Epithelial cell of esophagus (primary cell): Measurements from ENCODE around the gene PPM1M.
A peak's percentile ranks its signal among the peaks of the same experiment; 100 is the strongest.

ENCODE experiments used
- DNase-seq: peaks from one replicate; pipeline ENCODE4 v3.0.0; 2010; ENCODE audit warnings: low read depth
- H3K4me3 ChIP-seq: 2 replicates; pipeline ENCODE4 v1.5.1; 2011; ENCODE audit warnings: mild to moderate bottlenecking, low read length, control low read depth
- CTCF ChIP-seq: IDR thresholded peaks from 2 replicates; pipeline ENCODE4 v1.5.1; 2011; ENCODE audit warnings: low read depth, mild to moderate bottlenecking, low read length, control low read depth, inconsistent platforms; ENCODE audit not compliant: insufficient read depth; ENCODE audit errors: missing control alignments

The PPM1M gene

DNA sequence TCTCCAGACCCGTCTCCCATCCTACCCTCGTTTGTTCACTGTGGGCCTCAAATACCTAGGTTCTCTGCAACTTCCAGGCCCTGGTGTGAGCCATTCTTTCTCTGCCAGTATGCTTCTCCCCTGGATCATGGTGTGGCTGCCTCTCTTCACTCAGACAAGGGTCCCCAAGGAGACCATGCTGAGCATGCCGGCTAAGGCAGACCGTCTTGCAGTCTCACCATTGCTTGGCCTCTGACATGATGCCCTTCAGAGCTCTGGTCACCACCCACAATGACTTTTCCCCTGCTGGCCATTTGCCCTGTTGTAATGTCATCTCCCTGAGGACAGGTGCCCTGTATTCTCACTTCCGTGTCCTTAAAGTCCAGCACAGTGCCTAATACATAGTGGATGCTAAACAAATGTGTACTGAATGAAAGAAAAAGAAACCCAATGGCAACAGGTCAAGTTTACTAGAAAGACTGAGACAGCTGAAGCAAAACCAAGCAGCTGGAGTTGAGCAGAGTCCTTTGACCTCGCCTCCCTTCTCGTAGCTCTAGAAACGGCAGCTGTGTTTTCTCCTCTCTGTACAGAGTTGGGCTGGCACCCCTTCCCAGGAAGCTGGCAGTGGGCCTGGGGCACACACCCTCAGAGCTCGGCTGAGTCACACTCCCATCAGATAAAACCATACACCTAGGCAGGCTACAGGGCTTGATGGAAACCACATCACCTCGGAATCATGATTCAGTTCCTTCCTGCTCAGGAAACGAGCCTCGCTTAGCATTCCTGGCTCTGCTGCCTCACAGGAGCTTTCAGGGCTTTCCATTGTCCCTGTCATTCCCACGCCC lies 28.8 kb upstream of the PPM1M start:
- no peak overlapping the region for H3K4me3 ChIP-seq

GRCh38 chr3:52217409-52217805 lies 28.2 kb upstream of the PPM1M start:
- no peak overlapping the region for H3K4me3 ChIP-seq
- no peak for TF ChIP-seq CTCF
- no peak for DNase-seq

More for the DNA sequence above, 28.8 kb upstream of the PPM1M start:
- DNase-seq = peak; percentile 96
- no peak for TF ChIP-seq CTCF

GRCh38 chr3:52218026-52218425 lies 27.5 kb upstream of the PPM1M start:
- TF ChIP-seq CTCF = no peak
- no peak for DNase-seq
- no peak overlapping the region for H3K4me3 ChIP-seq

GRCh38 chr3:52218454-52218853 lies 27.1 kb upstream of the PPM1M start:
- H3K4me3 ChIP-seq = no peak overlapping the region
- no peak for TF ChIP-seq CTCF
- no peak for DNase-seq

- DNase-seq = peak; percentile 39
- no peak overlapping the region for H3K4me3 ChIP-seq
- TF ChIP-seq CTCF = no peak
Observed at GRCh38 chr3:52218937-52219650, 26.5 kb upstream of the PPM1M start.

- DNase-seq = peak; percentile 72
- H3K4me3 ChIP-seq = no peak overlapping the region
- TF ChIP-seq CTCF = peak; percentile 96
Observed at GRCh38 chr3:52220380-52221026, 25.1 kb upstream of the PPM1M start.
